HCT116 (cell line): ENCODE measurements around the gene ST3GAL6. TPM values are rescaled to one million over a fixed set of nuclear protein-coding genes. Genes with fewer than 3 reads are reported as not detected.

Source experiments
- ATAC-seq: fragments of 200-7000 bp; cut with Tn5 transposase; 2 replicates; pipeline ENCODE4 v1.9.1; 2020; ENCODE audit warnings: mild to moderate bottlenecking, moderate library complexity
- BruUV-seq: library from RNA; stranded (reverse); fragments of 400-500 nt; replicated peaks from 2 replicates; lab custom pipeline; 2021; lab: Mats Ljungman, UMichigan
- CTCF ChIA-PET: fragments of 300-600 bp; sonication (Branson Sonifier 250); formaldehyde crosslinking; loops from one replicate; lab custom pipeline; 2021; ENCODE audit warnings: antibody characterized with exemption; lab: Charles Lee
- POLR2A ChIA-PET: fragments of 300-600, 350-600 bp; sonication (Branson Sonifier 250); formaldehyde crosslinking; loops from one replicate; lab custom pipeline; 2021; ENCODE audit warnings: antibody characterized with exemption; lab: Charles Lee
- RAD21 ChIA-PET, 2 experiments: fragments of 300-600 bp; sonication (Branson Sonifier 250); formaldehyde crosslinking; loops; one replicate each; lab custom pipeline; 2023; ENCODE audit warnings: low total read pairs in 2 of 2; ENCODE audit not compliant: uncharacterized antibody in 2 of 2, unreplicated experiment in 2 of 2, low non-redundant PET in 1 of 2; lab: Charles Lee
- DNase-seq: peaks from one replicate; pipeline ENCODE4 v3.0.0-alpha.2; 2010; ENCODE audit warnings: low read depth, low spot score
- H2AFZ ChIP-seq: fragments of 200-600 bp; shearing (Covaris generic), sonication (generic); 2 replicates; pipeline ENCODE4 v1.6.1; 2017; ENCODE audit warnings: low read depth, mixed run types, mixed read lengths, antibody characterized with exemption, low read length; ENCODE audit not compliant: poor library complexity, severe bottlenecking
- H3K27ac ChIP-seq: 2 replicates; pipeline ENCODE4 v1.5.1; 2012; ENCODE audit warnings: low read depth, low read length
- H3K27me3 ChIP-seq: fragments of 200-600 bp; sonication (generic); 2 replicates; pipeline ENCODE4 v1.6.1; 2016; ENCODE audit warnings: mixed run types, low read length, mixed read lengths; ENCODE audit not compliant: insufficient read depth
- H3K36me3 ChIP-seq, 2 experiments: fragments of 200-500 bp in 1 of 2; fragments of 200-600 bp in 1 of 2; sonication (Bioruptor generic) in 1 of 2; sonication (generic) in 1 of 2; 2 replicates each; pipeline versions ENCODE4 v1.5.1 to v1.6.1; 2014 to 2016; ENCODE audit warnings: low read length in 2 of 2, inconsistent platforms in 1 of 2, mixed read lengths in 1 of 2, mixed run types in 1 of 2; ENCODE audit not compliant: insufficient read depth in 2 of 2, control insufficient read depth in 1 of 2
- H3K4me1 ChIP-seq, 2 experiments: fragments of 200-600 bp in 1 of 2; sonication (generic) in 1 of 2; 2 replicates each; pipeline versions ENCODE4 v1.5.1 to v1.6.1; 2012 to 2017; ENCODE audit warnings: low read length in 2 of 2, inconsistent platforms in 1 of 2, mild to moderate bottlenecking in 1 of 2, mixed read lengths in 1 of 2, mixed run types in 1 of 2, moderate library complexity in 1 of 2; ENCODE audit not compliant: insufficient read depth in 2 of 2, control insufficient read depth in 1 of 2
- H3K4me2 ChIP-seq: fragments of 200-600 bp; sonication (generic); 2 replicates; pipeline ENCODE4 v1.6.1; 2017; ENCODE audit warnings: mixed run types, low read length, mixed read lengths
- H3K4me3 ChIP-seq, 2 experiments: fragments of 200-600 bp in 1 of 2; sonication (generic) in 1 of 2; replicated peaks in 1 of 2; 2 replicates each; pipeline ENCODE4 v1.5.1; 2011 to 2016; ENCODE audit warnings: low read length in 2 of 2, control low read depth in 1 of 2, low read depth in 1 of 2, mild to moderate bottlenecking in 1 of 2, mixed read lengths in 1 of 2, mixed run types in 1 of 2
- H3K79me2 ChIP-seq: fragments of 200-600 bp; sonication (generic); 2 replicates; pipeline ENCODE4 v1.6.1; 2017; ENCODE audit warnings: mild to moderate bottlenecking, mixed run types, low read length, moderate library complexity, mixed read lengths; ENCODE audit not compliant: insufficient read depth
- H3K9ac ChIP-seq: fragments of 200-600 bp; sonication (generic); 2 replicates; pipeline ENCODE4 v1.6.1; 2016; ENCODE audit warnings: low read length, mixed read lengths
- H3K9me2 ChIP-seq: fragments of 200-600 bp; sonication (generic), shearing (Covaris generic); 2 replicates; pipeline ENCODE4 v1.6.1; 2017; ENCODE audit warnings: mixed run types, mild to moderate bottlenecking, moderate library complexity; ENCODE audit not compliant: insufficient read depth
- H3K9me3 ChIP-seq, 2 experiments: fragments of 200-500 bp in 1 of 2; fragments of 200-600 bp in 1 of 2; sonication (Bioruptor generic) in 1 of 2; sonication (generic) in 1 of 2; 2 replicates each; pipeline ENCODE4 v1.6.1; 2014 to 2017; ENCODE audit warnings: low read length in 2 of 2, mixed read lengths in 2 of 2, inconsistent platforms in 1 of 2, low read depth in 1 of 2, mild to moderate bottlenecking in 1 of 2, mixed run types in 1 of 2, moderate library complexity in 1 of 2; ENCODE audit not compliant: control insufficient read depth in 1 of 2, insufficient read depth in 1 of 2
- H4K20me1 ChIP-seq: fragments of 200-600 bp; sonication (generic), shearing (Covaris generic); 2 replicates; pipeline ENCODE4 v1.6.1; 2017; ENCODE audit warnings: mixed run types, mild to moderate bottlenecking, moderate library complexity; ENCODE audit not compliant: insufficient read depth
- CEBPB ChIP-seq: IDR thresholded peaks from 2 replicates; pipeline ENCODE4 v1.6.1; 2012; ENCODE audit warnings: low read depth
- EGR1 ChIP-seq: IDR thresholded peaks from 2 replicates; pipeline ENCODE4 v1.6.1; 2012; ENCODE audit warnings: low read depth
- ELF1 ChIP-seq: IDR thresholded peaks from 2 replicates; pipeline ENCODE4 v1.6.1; 2012; ENCODE audit warnings: low read depth, borderline replicate concordance
- FOSL1 ChIP-seq: IDR thresholded peaks from 2 replicates; pipeline ENCODE4 v1.6.1; 2012; ENCODE audit warnings: low read depth
- JUND ChIP-seq: IDR thresholded peaks from 2 replicates; pipeline ENCODE4 v1.6.1; 2012
- MAX ChIP-seq: IDR thresholded peaks from 2 replicates; pipeline ENCODE4 v1.6.1; 2012
- POLR2AphosphoS5 ChIP-seq: IDR thresholded peaks from 2 replicates; pipeline ENCODE4 v1.6.1; 2011; ENCODE audit warnings: mild to moderate bottlenecking, low read depth, low read length, moderate library complexity
- RAD21 ChIP-seq: IDR thresholded peaks from 2 replicates; pipeline ENCODE4 v1.6.1; 2012; ENCODE audit warnings: low read depth, mild to moderate bottlenecking
- SRF ChIP-seq: IDR thresholded peaks from 2 replicates; pipeline ENCODE4 v1.6.1; 2012; ENCODE audit warnings: low read depth
- TCF7L2 ChIP-seq: IDR thresholded peaks from 2 replicates; pipeline ENCODE4 v1.7.0; 2011; ENCODE audit warnings: borderline replicate concordance, inconsistent platforms; ENCODE audit not compliant: insufficient read depth, insufficient read length; ENCODE audit errors: extremely low read depth
- ZBTB33 ChIP-seq: IDR thresholded peaks from 2 replicates; pipeline ENCODE4 v1.6.1; 2011; ENCODE audit warnings: mild to moderate bottlenecking, low read length, moderate library complexity; ENCODE audit not compliant: insufficient replicate concordance; ENCODE audit errors: extremely low read depth
- ZFX ChIP-seq: fragments of 450-650 bp; IDR thresholded peaks from 2 replicates; pipeline ENCODE4 v1.6.1; 2017
- ZNF274 ChIP-seq: fragments of 200-500 bp; sonication (Bioruptor generic); IDR thresholded peaks from 2 replicates; pipeline ENCODE4 v1.6.1; 2014; ENCODE audit warnings: mild to moderate bottlenecking, low read depth, low read length, inconsistent platforms
- intact Hi-C: fragments of 100-400 bp; cut with micrococcal nuclease; formaldehyde crosslinking; loops from 2 replicates; pipeline ENCODE4 v1.10.0; 2022
- total RNA-seq: library from RNA; stranded (reverse); gene quantifications from one replicate; pipeline ENCODE4 v1.2.1, GENCODE V29; 2021; ENCODE audit not compliant: unreplicated experiment
- TF ChIP-seq, protein P1 (sequence below): IDR thresholded peaks from 2 replicates; pipeline ENCODE4 v1.6.1; 2012

The ST3GAL6 gene
- total RNA-seq, 1 experiment from 2014 or later, result 10.6 TPM

- no peak overlapping the region for H2AFZ ChIP-seq
- peaks cover 3% of the 10 kb centered on the region; the same call in 1 of the 2 replicates for H4K20me1 ChIP-seq
- no peaks in the 10 kb centered on the region for H3K79me2 ChIP-seq
- H3K9me3 ChIP-seq, result no peaks in the 10 kb centered on the region
- no peaks in the 10 kb centered on the region for H3K9me2 ChIP-seq
- peak overlapping the region; percentile 0; the same call in 1 of the 2 replicates for H3K27ac ChIP-seq
- TF ChIP-seq CEBPB, result no peak
- TF ChIP-seq JUND, result no peak
- TF ChIP-seq, protein P1, sequence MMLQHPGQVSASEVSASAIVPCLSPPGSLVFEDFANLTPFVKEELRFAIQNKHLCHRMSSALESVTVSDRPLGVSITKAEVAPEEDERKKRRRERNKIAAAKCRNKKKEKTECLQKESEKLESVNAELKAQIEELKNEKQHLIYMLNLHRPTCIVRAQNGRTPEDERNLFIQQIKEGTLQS, result no peak
- no peak for TF ChIP-seq RAD21
- TF ChIP-seq ZBTB33, result no peak
- no peak for TF ChIP-seq TCF7L2
- no peak for TF ChIP-seq MAX
- TF ChIP-seq EGR1, result no peak
- no peak for TF ChIP-seq ELF1
- no peak for TF ChIP-seq POLR2AphosphoS5
- no peak for TF ChIP-seq FOSL1
- no peak for TF ChIP-seq ZFX
- TF ChIP-seq ZNF274, result no peak
- TF ChIP-seq SRF, result no peak
- no peak overlapping the region for H3K4me2 ChIP-seq
- ATAC-seq, result no peak
- BruUV-seq, result no TSS peak
- POLR2A ChIA-PET, result no interaction called here
- RAD21 ChIA-PET, result interaction anchor here in 1 of 2 experiments (1.0 kb wide), 1 partner anchor 192 kb away, joined by 5 read pairs; no protein-coding TSS in a partner anchor
- no peak overlapping the region for H3K9ac ChIP-seq
- no peaks in the 10 kb centered on the region for H3K27me3 ChIP-seq
- CTCF ChIA-PET, result interaction anchor here (1.3 to 3.2 kb wide), 4 partner anchors 21 to 196 kb away, joined by 3 to 18 read pairs (median 4); no protein-coding TSS in a partner anchor
- H3K4me3 ChIP-seq, result no peak overlapping the region
- intact Hi-C loops, result no loop called here
- no peak for DNase-seq
- no peaks in the 10 kb centered on the region for H3K4me1 ChIP-seq
- H3K36me3 ChIP-seq, result peaks cover 14 to 27% of the 10 kb centered on the region in 2 experiments; a peak in 3 of 4 replicates
Measured at GRCh38 chr3:98793971-98794370, 30.8 kb downstream of the ST3GAL6 start.
